HG03469 (cell line): Measurements from ENCODE around the gene LRCH4.

Source experiments
- ATAC-seq: cut with Tn5 transposase; IDR thresholded peaks from one replicate; pipeline ENCODE4 v1.9.1; 2021; ENCODE audit warnings: mild to moderate bottlenecking, moderate library complexity, moderate number of reproducible peaks; ENCODE audit not compliant: unreplicated experiment

Gene LRCH4

GRCh38 chr7:100585511-100586265 is at the start of gene LRCH4:
LRCH4 (minus strand) TSS chr7:100586129; CDS start chr7:100586100, 29 bp downstream.
- no peak for ATAC-seq

- ATAC-seq, result no peak
Observed at GRCh38 chr7:100632951-100633717, 47.2 kb upstream of the LRCH4 start.

- ATAC-seq, result no peak
Observed at GRCh38 chr7:100630066-100630465, 44.1 kb upstream of the LRCH4 start.

- no peak for ATAC-seq
Observed at GRCh38 chr7:100629117-100629716, 43.3 kb upstream of the LRCH4 start.

GRCh38 chr7:100627238-100627549 is 41.3 kb upstream of the LRCH4 start:
- ATAC-seq, result no peak

- peak; percentile 52 for ATAC-seq
Observed at GRCh38 chr7:100626530-100627237, 40.8 kb upstream of the LRCH4 start.

- no peak for ATAC-seq
Observed at GRCh38 chr7:100626055-100626454, 40.1 kb upstream of the LRCH4 start.

GRCh38 chr7:100623951-100624824 is 38.3 kb upstream of the LRCH4 start:
- no peak for ATAC-seq

- ATAC-seq, result no peak
Observed at GRCh38 chr7:100621554-100621953, 35.6 kb upstream of the LRCH4 start.

GRCh38 chr7:100620804-100621203 is 34.9 kb upstream of the LRCH4 start:
- ATAC-seq, result no peak

GRCh38 chr7:100620239-100620638 is 34.3 kb upstream of the LRCH4 start:
- no peak for ATAC-seq

- no peak for ATAC-seq
Observed at GRCh38 chr7:100614308-100614861, 28.5 kb upstream of the LRCH4 start.

- no peak for ATAC-seq
Observed at GRCh38 chr7:100613412-100614175, 27.7 kb upstream of the LRCH4 start.

- ATAC-seq, result no peak
Observed at GRCh38 chr7:100612730-100613390, 26.9 kb upstream of the LRCH4 start.

- ATAC-seq, result peak; percentile 69
Observed at GRCh38 chr7:100611983-100612729, 26.2 kb upstream of the LRCH4 start, which contains the start of gene MOSPD3. MOSPD3 (plus strand) TSS chr7:100612540; CDS start chr7:100612792, 252 bp downstream.

GRCh38 chr7:100609958-100610357 is 24.0 kb upstream of the LRCH4 start:
- ATAC-seq, result no peak

GRCh38 chr7:100607111-100607510 is 21.2 kb upstream of the LRCH4 start:
- ATAC-seq, result no peak

- ATAC-seq, result no peak
Observed at GRCh38 chr7:100606313-100606712, 20.4 kb upstream of the LRCH4 start.
